Activated CD4-positive, alpha-beta T cell treated with anti-CD3 and anti-CD28 coated beads, Interleukin-2, amount 50 U/mL, for 1 hour (primary cell): Measurements from ENCODE around the gene CNTN2.
A peak's percentile ranks its signal among the peaks of the same experiment; 100 is the strongest.

Experiments used
- DNase-seq: peaks from one replicate; pipeline ENCODE4 v3.0.0-alpha.2; 2020

CNTN2 gene

DNA sequence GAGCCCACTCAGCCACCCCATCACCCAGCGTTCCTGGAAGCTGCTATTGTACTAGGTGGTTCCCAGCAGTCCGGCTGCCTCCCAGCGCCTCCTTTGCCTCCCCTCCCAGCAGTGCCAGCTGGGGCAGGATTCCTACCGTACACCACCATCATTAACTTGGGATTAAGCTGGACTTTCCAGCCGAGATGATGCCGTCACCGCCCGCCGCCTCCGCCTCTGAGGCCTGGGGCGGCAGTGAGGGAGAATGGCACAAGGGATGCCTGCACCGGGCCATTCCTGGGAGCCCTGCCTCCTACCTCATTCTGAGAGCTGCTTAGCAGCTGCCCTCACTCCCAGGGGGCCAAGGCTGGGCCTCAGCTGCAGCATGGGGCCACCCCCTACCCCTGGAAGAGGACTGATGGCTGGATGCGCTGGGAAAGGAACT lies 13.2 kb downstream of the CNTN2 start:
- no peak for DNase-seq

DNA sequence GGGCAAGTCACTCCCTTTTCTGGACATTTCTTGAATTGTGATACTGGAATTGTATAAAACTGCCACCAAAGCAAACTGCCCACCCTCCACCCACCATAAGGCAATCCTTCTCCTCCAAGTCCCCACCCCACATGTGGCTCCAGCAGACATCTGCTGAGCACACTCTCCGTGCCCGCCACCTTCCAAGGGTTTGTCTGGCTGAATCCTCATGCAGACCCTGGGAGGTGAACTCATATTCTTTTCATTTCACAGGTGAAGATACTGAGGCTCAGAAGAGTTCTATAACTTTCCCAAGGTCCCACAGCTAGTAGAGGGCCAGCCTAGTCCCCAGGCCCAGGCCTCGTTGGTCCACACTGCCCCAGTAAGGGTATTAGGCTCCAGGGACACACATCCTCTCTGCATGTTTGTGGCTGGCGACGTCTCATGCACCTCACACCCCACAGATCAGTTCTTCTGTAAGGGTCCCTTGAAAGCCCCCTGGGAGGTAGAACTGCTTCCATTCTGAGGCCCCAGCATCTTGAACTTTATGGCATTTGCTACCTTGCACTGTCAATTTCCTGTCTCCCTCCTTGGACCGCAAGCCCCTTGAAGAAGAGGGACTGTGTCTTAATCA lies 14.1 kb downstream of the CNTN2 start:
- no peak for DNase-seq

DNA sequence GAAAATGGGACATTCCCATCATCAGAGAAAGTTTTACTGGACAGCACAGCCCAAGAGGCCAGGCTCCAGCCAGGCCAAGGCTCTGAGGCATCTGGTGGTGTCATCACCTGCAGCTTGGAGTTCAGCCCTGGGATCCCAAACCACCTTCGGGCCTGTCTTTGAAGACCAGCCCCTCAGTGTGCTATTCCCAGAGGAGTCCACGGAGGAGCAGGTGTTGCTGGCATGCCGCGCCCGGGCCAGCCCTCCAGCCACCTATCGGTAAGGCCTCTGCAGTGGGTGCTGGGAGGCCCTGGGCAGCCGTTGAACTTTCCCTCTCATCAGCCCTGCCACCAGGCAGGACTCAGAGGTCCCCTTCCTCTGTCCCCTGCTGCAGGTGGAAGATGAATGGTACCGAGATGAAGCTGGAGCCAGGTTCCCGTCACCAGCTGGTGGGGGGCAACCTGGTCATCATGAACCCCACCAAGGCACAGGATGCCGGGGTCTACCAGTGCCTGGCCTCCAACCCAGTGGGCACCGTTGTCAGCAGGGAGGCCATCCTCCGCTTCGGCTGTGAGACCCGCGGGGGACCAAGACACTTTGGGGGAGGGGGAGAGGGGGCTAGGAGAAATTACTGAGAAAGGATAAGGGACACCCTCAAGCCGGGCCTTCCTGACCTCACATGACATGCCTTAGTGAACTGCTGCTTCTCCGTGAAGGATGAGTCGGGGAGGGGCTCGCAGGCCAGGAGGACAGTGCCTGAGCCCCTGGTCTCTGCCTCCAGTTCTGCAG lies 15.0 kb downstream of the CNTN2 start:
- no peak for DNase-seq

DNA sequence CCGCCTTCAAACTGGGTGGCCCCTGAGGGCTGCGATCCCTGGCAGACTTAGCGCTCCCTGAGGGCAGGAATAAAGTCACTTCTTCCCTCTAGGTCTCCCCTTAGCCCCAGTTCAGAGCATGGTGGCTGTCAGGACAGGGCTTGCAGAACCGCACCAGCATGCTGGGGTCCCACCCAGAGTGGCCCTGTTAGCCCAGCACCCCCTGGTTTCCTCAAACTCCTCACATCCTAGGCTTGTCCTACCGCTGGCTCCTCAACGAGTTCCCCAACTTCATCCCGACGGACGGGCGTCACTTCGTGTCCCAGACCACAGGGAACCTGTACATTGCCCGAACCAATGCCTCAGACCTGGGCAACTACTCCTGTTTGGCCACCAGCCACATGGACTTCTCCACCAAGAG lies 15.8 kb downstream of the CNTN2 start:
- no peak for DNase-seq

DNA sequence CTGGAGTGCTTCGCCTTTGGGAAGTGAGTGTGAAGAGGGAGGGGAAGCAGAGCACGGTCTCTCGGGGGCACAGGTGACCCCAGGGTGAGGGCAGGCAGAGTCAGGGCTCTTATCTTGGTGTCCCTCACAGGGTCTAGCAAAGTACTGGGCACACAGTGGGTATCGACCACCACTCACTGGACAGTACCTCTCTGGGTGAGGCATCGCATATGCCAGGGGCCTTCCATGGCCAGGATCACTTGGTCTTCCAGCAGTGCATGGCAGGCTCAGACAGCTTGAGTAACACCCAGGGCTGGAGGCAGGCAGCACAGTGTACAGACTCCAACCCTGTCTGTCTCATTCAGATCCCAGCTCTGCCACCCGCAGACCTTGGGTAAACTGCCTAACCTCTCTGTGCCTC lies 16.6 kb downstream of the CNTN2 start:
- no peak for DNase-seq

- DNase-seq, result no peak
Measured at GRCh38 chr1:205060746-205061145, 17.7 kb downstream of the CNTN2 start.

DNA sequence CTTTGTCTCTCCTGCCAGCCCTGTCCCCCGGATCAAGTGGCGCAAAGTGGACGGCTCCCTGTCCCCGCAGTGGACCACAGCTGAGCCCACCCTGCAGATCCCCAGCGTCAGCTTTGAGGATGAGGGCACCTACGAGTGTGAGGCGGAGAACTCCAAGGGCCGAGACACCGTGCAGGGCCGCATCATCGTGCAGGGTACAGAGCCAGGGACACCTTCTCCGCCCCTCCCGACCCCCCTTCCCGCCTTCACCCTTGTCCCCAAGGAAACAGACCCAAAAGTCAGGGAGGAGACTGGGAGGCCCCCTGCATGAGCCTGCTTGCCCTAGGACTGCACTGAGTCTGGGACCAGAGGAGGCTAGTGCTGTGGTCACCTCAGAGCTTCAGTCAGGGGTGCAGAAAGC lies 18.2 kb downstream of the CNTN2 start:
- DNase-seq, result no peak

DNA sequence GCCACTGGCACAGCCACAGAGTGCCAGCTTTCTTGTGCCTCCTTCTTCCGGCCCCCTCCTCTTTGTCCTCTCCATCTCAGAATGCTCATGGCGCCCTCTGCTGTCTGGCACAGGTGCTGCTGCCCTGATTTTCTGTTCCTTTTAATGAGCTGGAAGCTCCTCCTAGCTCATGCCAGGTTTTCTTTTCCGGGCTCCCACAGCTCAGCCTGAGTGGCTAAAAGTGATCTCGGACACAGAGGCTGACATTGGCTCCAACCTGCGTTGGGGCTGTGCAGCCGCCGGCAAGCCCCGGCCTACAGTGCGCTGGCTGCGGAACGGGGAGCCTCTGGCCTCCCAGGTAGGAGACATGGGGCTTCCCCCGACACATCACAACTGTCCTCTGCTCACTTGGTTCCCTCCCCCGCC lies 18.7 kb downstream of the CNTN2 start:
- peak; percentile 74 for DNase-seq

DNA sequence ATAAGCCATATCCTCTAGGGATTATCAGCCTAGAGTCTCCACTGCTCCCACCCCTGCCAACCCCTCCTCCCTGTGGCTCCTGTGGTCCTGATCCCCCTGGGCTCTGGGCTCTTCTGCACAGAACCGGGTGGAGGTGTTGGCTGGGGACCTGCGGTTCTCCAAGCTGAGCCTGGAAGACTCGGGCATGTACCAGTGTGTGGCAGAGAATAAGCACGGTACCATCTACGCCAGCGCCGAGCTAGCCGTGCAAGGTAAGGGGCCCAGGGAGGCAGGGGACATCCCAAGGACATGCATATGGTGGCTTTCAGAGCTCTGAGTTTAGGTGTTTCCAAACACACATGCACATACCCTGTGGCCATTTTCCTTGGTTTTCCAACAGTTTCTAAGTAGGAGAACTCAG lies 19.3 kb downstream of the CNTN2 start:
- no peak for DNase-seq

DNA sequence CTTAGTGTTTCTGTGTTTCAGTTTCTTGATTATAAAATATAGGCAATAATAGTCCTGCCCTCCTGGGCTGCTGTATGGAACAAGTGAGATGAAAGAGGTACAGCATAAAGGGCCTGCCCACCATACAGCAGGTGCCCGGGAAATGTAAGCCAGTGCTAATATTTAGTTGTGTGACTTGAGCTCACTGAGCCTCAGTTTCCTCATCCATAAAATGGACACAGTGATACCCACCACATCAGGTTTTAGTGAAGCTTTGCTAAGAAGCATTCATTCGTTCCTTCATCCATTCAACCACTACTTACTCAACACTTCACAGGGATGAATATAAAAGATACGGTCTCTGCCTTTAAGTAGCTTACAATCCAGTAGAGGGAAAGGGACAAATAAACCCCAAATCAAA lies 19.9 kb downstream of the CNTN2 start:
- no peak for DNase-seq

GRCh38 chr1:205064301-205064700 lies 21.3 kb downstream of the CNTN2 start:
- DNase-seq, result no peak

- no peak for DNase-seq
Measured at GRCh38 chr1:205064741-205065316, 21.8 kb downstream of the CNTN2 start.

DNA sequence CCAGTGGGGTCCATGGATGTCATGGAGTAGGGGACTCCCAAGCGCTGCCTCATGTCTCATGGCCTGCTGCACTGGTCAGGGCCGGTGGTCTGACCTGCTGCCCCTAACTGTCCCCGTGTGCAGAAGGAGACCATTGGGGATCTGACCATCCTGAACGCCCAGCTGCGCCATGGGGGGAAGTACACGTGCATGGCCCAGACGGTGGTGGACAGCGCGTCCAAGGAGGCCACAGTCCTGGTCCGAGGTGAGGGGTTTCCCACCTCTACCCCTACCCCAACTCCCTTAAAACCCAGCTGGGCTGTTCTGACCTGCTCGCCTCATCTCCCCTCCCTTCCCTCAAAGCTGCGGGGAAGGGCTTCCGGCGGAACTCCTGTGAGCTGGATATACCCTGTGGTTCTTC lies 22.7 kb downstream of the CNTN2 start:
- DNase-seq, result no peak

- DNase-seq, result no peak
Measured at GRCh38 chr1:205066141-205066818, 23.3 kb downstream of the CNTN2 start.

DNA sequence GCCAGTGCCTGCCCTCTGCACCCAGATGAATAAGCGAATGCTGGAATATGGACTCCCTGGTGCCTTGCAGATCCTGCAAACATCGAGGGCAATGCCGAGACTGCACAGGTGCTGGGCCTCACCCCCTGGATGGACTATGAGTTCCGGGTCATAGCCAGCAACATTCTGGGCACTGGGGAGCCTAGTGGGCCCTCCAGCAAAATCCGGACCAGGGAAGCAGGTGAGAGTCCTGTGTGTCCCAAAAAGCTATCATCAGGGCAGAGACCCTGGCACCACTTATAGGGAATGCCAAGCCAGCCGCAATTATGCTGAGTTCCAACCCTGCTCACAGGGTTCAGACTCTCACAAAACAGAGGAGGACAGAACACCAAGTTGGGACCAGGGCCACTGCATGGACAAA lies 24.0 kb downstream of the CNTN2 start:
- DNase-seq, result no peak

GRCh38 chr1:205068001-205068400 lies 25.0 kb downstream of the CNTN2 start:
- DNase-seq, result no peak

- no peak for DNase-seq
Measured at GRCh38 chr1:205068457-205069040, 25.5 kb downstream of the CNTN2 start.

DNA sequence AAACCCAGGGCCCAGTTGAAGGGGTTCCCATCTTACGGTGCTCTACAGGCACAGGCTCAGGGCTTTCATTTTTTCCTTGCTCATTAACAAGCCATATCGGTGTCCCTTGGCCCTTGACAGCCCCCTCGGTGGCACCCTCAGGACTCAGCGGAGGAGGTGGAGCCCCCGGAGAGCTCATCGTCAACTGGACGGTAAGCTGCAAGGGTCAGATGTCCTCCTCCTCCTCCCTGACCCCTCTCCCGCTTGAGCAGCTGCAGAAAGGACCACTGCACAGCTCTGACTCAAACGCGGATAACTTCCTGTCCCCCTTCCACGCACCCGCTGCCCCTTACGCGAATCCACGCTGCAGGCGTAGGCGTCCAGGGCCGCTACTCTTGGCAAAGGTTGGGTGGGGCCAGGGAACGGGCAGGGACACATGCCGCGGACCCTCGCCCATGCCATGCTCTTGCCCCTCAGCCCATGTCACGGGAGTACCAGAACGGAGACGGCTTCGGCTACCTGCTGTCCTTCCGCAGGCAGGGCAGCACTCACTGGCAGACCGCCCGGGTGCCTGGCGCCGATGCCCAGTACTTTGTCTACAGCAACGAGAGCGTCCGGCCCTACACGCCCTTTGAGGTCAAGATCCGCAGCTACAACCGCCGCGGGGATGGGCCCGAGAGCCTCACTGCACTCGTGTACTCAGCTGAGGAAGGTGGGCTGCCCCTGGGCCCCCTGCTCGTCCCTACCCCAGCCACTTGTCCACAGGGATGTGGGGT lies 26.5 kb downstream of the CNTN2 start:
- no peak for DNase-seq

GRCh38 chr1:205071028-205071409 lies 28.0 kb downstream of the CNTN2 start:
- no peak for DNase-seq

DNA sequence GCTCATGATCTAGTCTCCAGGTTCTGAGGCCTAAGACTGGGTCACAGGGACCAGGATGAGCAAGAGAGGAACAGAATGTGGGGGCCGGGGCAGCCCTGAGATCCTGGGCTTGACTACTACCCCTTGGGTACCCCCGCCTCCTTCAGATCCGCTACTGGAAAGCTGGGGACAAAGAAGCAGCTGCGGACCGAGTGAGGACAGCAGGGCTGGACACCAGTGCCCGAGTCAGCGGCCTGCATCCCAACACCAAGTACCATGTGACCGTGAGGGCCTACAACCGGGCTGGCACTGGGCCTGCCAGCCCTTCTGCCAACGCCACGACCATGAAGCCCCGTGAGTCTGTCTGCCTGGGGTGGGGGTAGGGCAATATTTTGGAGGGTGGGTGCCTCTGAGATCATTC lies 28.8 kb downstream of the CNTN2 start:
- DNase-seq, result no peak

DNA sequence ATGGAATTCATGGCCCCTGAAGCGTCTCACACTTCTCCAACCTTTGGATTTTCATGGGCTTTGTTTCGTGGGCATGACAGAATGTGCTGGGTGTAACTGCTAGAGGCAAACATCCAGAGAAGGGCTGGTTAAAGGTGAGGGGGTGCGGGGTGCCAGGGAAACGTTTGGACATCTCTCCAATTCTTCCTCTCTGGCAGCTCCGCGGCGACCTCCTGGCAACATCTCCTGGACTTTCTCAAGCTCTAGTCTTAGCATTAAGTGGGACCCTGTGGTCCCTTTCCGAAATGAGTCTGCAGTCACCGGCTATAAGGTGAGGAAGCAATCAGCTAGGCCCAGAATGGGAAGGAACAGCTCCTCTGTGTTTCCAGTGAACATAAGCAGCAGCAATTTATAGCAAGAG lies 29.3 kb downstream of the CNTN2 start:
- DNase-seq, result no peak

- no peak for DNase-seq
Measured at GRCh38 chr1:205072881-205073280, 29.9 kb downstream of the CNTN2 start.

GRCh38 chr1:205073511-205073910 lies 30.5 kb downstream of the CNTN2 start:
- no peak for DNase-seq
